ENCODE measurements around the gene ATPAF2. TPM values are rescaled to one million over a fixed set of nuclear protein-coding genes. Genes with fewer than 3 reads are reported as not detected.

Gene ATPAF2
- total RNA-seq, 4 donors from 2014 or later, result 9.5 to 18.4 (median 13.1) TPM

- DNase-seq (ENCODE audit: low spot score) (no peak), ATAC-seq (ENCODE audit: low FRiP score) (no peak)
These were observed 25.0 kb downstream of the ATPAF2 start for GRCh38 chr17:18014006-18014405.

GRCh38 chr17:18011286-18011685, 27.7 kb downstream of the ATPAF2 start:
- DNase-seq (ENCODE audit: low spot score) (no peak), ATAC-seq (ENCODE audit: low FRiP score) (no peak)
- no peak for TF ChIP-seq CTCF (IDR thresholded peaks at IDR 0.05)

More at GRCh38 chr17:18014006-18014405, 25.0 kb downstream of the ATPAF2 start:
- TF ChIP-seq CTCF (IDR thresholded peaks at IDR 0.05), result no peak

- ATAC-seq (ENCODE audit: low FRiP score), result no peak
- TF ChIP-seq CTCF (IDR thresholded peaks at IDR 0.05), result no peak
- DNase-seq (ENCODE audit: low spot score), result no peak
These were observed 29.2 kb downstream of the ATPAF2 start for GRCh38 chr17:18009609-18010420.

GRCh38 chr17:18008496-18009268, 30.3 kb downstream of the ATPAF2 start:
- DNase-seq (ENCODE audit: low spot score), result no peak
- no peak for TF ChIP-seq CTCF (IDR thresholded peaks at IDR 0.05)
- no peak for ATAC-seq (ENCODE audit: low FRiP score)

GRCh38 chr17:18006495-18007239, 32.3 kb downstream of the ATPAF2 start:
- DNase-seq (ENCODE audit: low spot score) (no peak), ATAC-seq (ENCODE audit: low FRiP score) (no peak)
- no peak for TF ChIP-seq CTCF (IDR thresholded peaks at IDR 0.05)

GRCh38 chr17:18005496-18005895, 33.5 kb downstream of the ATPAF2 start:
- no peak for TF ChIP-seq CTCF (IDR thresholded peaks at IDR 0.05)
- ATAC-seq (ENCODE audit: low FRiP score), result no peak
- no peak for DNase-seq (ENCODE audit: low spot score)
